Bronchial epithelial cell (primary cell): ENCODE results near the gene PMAIP1. TPM values are rescaled to one million over a fixed set of nuclear protein-coding genes. Genes with fewer than 3 reads are reported as not detected.
A peak's percentile ranks its signal among the peaks of the same experiment; 100 is the strongest.

Source experiments
- DNase-seq: peaks from one replicate; pipeline ENCODE4 v3.0.0-alpha.2; 2010; ENCODE audit warnings: low read depth
- FAIRE-seq: peaks from 2 replicates; lab custom pipeline; 2011; peaks lifted over from hg19 to GRCh38; lab: Jason Lieb, UNC
- H3K27me3 ChIP-seq: 2 replicates; pipeline ENCODE4 v1.5.1; 2011; ENCODE audit warnings: low read length; ENCODE audit not compliant: control insufficient read depth, insufficient read depth
- H3K36me3 ChIP-seq: 2 replicates; pipeline ENCODE4 v1.5.1; 2011; ENCODE audit warnings: low read length; ENCODE audit not compliant: control insufficient read depth, insufficient read depth
- H3K4me3 ChIP-seq: 2 replicates; pipeline ENCODE4 v1.5.1; 2011; ENCODE audit warnings: mild to moderate bottlenecking, low read depth, low read length, control low read depth
- CTCF ChIP-seq: IDR thresholded peaks from 2 replicates; pipeline ENCODE4 v1.5.1; 2011; ENCODE audit warnings: mild to moderate bottlenecking, moderate library complexity, low read length, control low read depth, inconsistent platforms; ENCODE audit not compliant: insufficient read depth, severe bottlenecking
- total RNA-seq: library from RNA; depleted of rRNA; stranded (reverse); fragments of >200 nt; gene quantifications from 2 replicates; pipeline ENCODE4 v1.2.1, GENCODE V29; 2014

PMAIP1 gene
- total RNA-seq, 1 donor from 2014 or later = 12.1 TPM

- Histone ChIP-seq H3K27me3 (no peaks in the 10 kb centered on the region), H3K36me3 (no peaks in the 10 kb centered on the region), H3K4me3 (no peak overlapping the region)
- no peak for TF ChIP-seq CTCF
- no peak for FAIRE-seq
- DNase-seq = no peak
Measured at GRCh38 chr18:59945544-59945943, 45.7 kb downstream of the PMAIP1 start.

DNA sequence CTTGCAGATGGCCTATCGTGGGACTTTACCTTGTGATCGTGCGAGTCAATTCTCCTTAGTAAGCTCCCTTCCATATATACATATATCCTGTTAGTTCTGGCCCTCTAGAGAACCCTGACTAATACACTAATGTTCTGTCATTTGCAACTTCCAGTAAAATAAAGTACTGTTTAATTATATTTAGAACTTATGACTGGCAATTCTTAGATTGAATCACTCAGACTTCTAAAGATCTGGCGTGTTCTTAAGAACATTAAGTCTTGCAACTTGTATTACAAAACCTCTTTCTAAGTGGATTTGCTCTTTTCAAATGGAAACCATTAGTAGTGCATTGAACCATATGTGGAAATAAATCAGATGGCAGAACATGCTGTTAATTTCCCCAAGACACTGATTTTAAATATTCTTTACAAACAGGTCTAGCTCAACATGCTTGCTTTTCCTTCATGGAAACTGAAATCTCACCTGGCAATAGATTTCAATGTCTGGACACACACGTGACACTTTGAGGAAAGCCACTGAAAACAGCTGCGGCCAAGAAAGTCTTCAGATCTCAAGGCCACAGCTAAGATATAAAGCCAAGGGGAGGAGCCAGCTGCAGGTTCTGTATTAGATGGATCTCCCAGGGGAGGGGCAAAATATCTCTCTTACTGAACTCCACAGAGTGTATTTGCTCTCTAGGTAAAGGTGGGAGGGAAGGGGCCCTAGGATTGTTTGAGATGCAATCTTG, 50.6 kb downstream of the PMAIP1 start:
- FAIRE-seq (no peak), DNase-seq (peak; percentile 30)
- TF ChIP-seq CTCF = no peak
- H3K4me3 ChIP-seq = no peak overlapping the region
- no peaks in the 10 kb centered on the region for H3K27me3 ChIP-seq
- no peaks in the 10 kb centered on the region for H3K36me3 ChIP-seq

GRCh38 chr18:59951591-59951990, 51.8 kb downstream of the PMAIP1 start:
- FAIRE-seq (no peak), DNase-seq (peak; percentile 95)
- Histone ChIP-seq H3K27me3 (no peaks in the 10 kb centered on the region), H3K36me3 (no peaks in the 10 kb centered on the region), H3K4me3 (no peak overlapping the region)
- TF ChIP-seq CTCF = no peak

DNA sequence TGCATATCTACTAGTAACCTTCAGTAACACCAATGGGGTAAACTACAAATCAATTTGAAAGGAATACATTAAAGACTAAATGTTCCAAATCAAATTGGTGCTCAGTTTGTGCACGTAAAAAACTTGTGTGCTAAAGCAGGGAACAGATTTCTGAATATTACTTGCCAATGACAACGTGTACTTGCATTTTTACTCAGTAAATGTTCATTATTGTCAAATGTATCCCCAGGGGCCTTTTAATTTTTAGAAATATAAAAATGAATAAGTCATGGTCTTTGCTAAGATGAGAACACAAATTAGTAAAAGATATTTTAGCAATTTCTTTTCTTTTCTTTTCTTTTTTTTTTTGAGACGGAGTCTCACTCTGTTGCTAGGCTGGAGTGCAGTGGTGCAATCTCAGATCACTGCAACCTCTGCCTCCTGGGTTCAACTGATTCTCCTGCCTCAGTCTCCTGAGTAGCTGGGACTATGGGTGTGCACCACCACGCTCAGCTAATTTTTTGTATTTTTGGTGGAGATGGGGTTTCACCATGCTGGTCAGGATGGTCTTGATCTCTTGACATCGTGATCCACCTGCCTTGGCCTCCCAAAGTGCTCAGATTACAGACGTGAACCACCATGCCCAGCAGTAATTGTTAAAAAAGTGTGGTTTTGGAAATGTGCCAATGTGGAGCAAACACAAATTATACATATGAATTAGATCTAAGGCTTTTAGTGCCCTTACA, 52.6 kb downstream of the PMAIP1 start:
- no peak for TF ChIP-seq CTCF
- DNase-seq = no peak
- no peak for FAIRE-seq
- no peaks in the 10 kb centered on the region for H3K36me3 ChIP-seq
- H3K27me3 ChIP-seq = no peaks in the 10 kb centered on the region
- no peak overlapping the region for H3K4me3 ChIP-seq

Other genes with a start within 250 kb of the PMAIP1 start
- gene CCBE1, start 202.6 kb upstream of the PMAIP1 start, total RNA-seq = 1.6 and 4.9 TPM in 2 replicates